ENCODE data around the gene ANKRD29.

Gene ANKRD29

GRCh38 chr18:23671564-23671963 is 8.9 kb upstream of the ANKRD29 start:
- no peak for TF ChIP-seq CTCF (IDR thresholded peaks at IDR 0.05; ENCODE audit: low read depth, low read length, missing control alignments)
- Histone ChIP-seq H3K4me3 (ENCODE audit: low read depth, low read length) (no peak overlapping the region), H3K27ac (no peak overlapping the region), H3K27me3 (replicated peaks) (no peaks in the 10 kb centered on the region), H3K36me3 (replicated peaks) (no peaks in the 10 kb centered on the region)
- DNase-seq = no peak
- in situ Hi-C loops (cut with HindIII; ENCODE audit: low pct_ligation_motif_present, low sequenced_read_pairs) = no loop called here

GRCh38 chr18:23669804-23670405 is 7.2 kb upstream of the ANKRD29 start:
- no peak overlapping the region for H3K4me3 ChIP-seq (ENCODE audit: low read depth, low read length)

GRCh38 chr18:23669202-23669766 is 6.6 kb upstream of the ANKRD29 start:
- H3K27me3 ChIP-seq (replicated peaks) = no peaks in the 10 kb centered on the region
- in situ Hi-C loops (cut with HindIII; ENCODE audit: low pct_ligation_motif_present, low sequenced_read_pairs) = no loop called here

More at GRCh38 chr18:23669804-23670405, 7.2 kb upstream of the ANKRD29 start:
- no peak for TF ChIP-seq CTCF (IDR thresholded peaks at IDR 0.05; ENCODE audit: low read depth, low read length, missing control alignments)
- Histone ChIP-seq H3K27ac (no peak overlapping the region), H3K36me3 (replicated peaks) (no peaks in the 10 kb centered on the region), H3K27me3 (replicated peaks) (no peaks in the 10 kb centered on the region)
- in situ Hi-C loops (cut with HindIII; ENCODE audit: low pct_ligation_motif_present, low sequenced_read_pairs) = no loop called here
- DNase-seq = no peak

GRCh38 chr18:23668731-23669130 is 6.0 kb upstream of the ANKRD29 start:
- DNase-seq = no peak
- no peak overlapping the region for H3K27ac ChIP-seq
- in situ Hi-C loops (cut with HindIII; ENCODE audit: low pct_ligation_motif_present, low sequenced_read_pairs) = no loop called here
- no peak overlapping the region for H3K4me3 ChIP-seq (ENCODE audit: low read depth, low read length)
- no peaks in the 10 kb centered on the region for H3K27me3 ChIP-seq (replicated peaks)
- TF ChIP-seq CTCF (IDR thresholded peaks at IDR 0.05; ENCODE audit: low read depth, low read length, missing control alignments) = no peak
- H3K36me3 ChIP-seq (replicated peaks) = no peaks in the 10 kb centered on the region

More at GRCh38 chr18:23669202-23669766, 6.6 kb upstream of the ANKRD29 start:
- no peak for DNase-seq
- Histone ChIP-seq H3K27ac (no peak overlapping the region), H3K36me3 (replicated peaks) (no peaks in the 10 kb centered on the region), H3K4me3 (ENCODE audit: low read depth, low read length) (no peak overlapping the region)
- TF ChIP-seq CTCF (IDR thresholded peaks at IDR 0.05; ENCODE audit: low read depth, low read length, missing control alignments) = no peak

- TF ChIP-seq CTCF (IDR thresholded peaks at IDR 0.05; ENCODE audit: low read depth, low read length, missing control alignments) = no peak
- no peaks in the 10 kb centered on the region for H3K27me3 ChIP-seq (replicated peaks)
- in situ Hi-C loops (cut with HindIII; ENCODE audit: low pct_ligation_motif_present, low sequenced_read_pairs) = no loop called here
- no peaks in the 10 kb centered on the region for H3K36me3 ChIP-seq (replicated peaks)
- DNase-seq = no peak
- H3K4me3 ChIP-seq (ENCODE audit: low read depth, low read length) = no peak overlapping the region
- H3K27ac ChIP-seq = no peak overlapping the region
Measured at GRCh38 chr18:23667114-23667513, 4.4 kb upstream of the ANKRD29 start.

- no peak overlapping the region for H3K27ac ChIP-seq
- no peak for DNase-seq
- H3K27me3 ChIP-seq (replicated peaks) = no peaks in the 10 kb centered on the region
- TF ChIP-seq CTCF (IDR thresholded peaks at IDR 0.05; ENCODE audit: low read depth, low read length, missing control alignments) = no peak
- H3K36me3 ChIP-seq (replicated peaks) = no peaks in the 10 kb centered on the region
- no peak overlapping the region for H3K4me3 ChIP-seq (ENCODE audit: low read depth, low read length)
- in situ Hi-C loops (cut with HindIII; ENCODE audit: low pct_ligation_motif_present, low sequenced_read_pairs) = no loop called here
Measured at GRCh38 chr18:23664674-23665073, 2.0 kb upstream of the ANKRD29 start.
